Stimulated activated CD8-positive, alpha-beta memory T cell treated with anti-CD3 and anti-CD28 coated beads, Interleukin-15, amount 100 ng/mL, for 4 hours (primary cell): ENCODE results near the gene PPP6R1.
"Not testable (repeated sequence)": the region's sequence is repeated elsewhere in the genome, so short reads cannot be mapped to it uniquely, and the experiment has no call there.

Source experiments
- DNase-seq, 2 donors: peaks; one replicate each; pipeline ENCODE4 v3.0.0-alpha.2; 2020; ENCODE audit warnings: low read depth in 2 of 2

Gene PPP6R1

GRCh38 chr19:55241935-55242464, 16.8 kb downstream of the PPP6R1 start:
- DNase-seq: no peak

GRCh38 chr19:55241143-55241934, 17.5 kb downstream of the PPP6R1 start:
- DNase-seq: no peak

- DNase-seq: no peak
Observed at GRCh38 chr19:55240713-55241020, 18.1 kb downstream of the PPP6R1 start.

GRCh38 chr19:55239004-55239403, 19.8 kb downstream of the PPP6R1 start:
- DNase-seq: no peak

GRCh38 chr19:55238030-55238429, 20.8 kb downstream of the PPP6R1 start:
- DNase-seq: no peak

- no peak for DNase-seq
Observed at GRCh38 chr19:55232986-55233385, 25.8 kb downstream of the PPP6R1 start.

- DNase-seq: no peak
Observed at GRCh38 chr19:55232286-55232602, 26.6 kb downstream of the PPP6R1 start.

- DNase-seq: no peak
Observed at GRCh38 chr19:55231391-55232285, 27.2 kb downstream of the PPP6R1 start.

GRCh38 chr19:55230780-55231179, 28.0 kb downstream of the PPP6R1 start:
- DNase-seq: no peak

- DNase-seq: no peak
Observed at GRCh38 chr19:55230329-55230728, 28.5 kb downstream of the PPP6R1 start.

- DNase-seq: no peak
Observed at GRCh38 chr19:55229789-55230182, 29.0 kb downstream of the PPP6R1 start.

- DNase-seq: no peak
Observed at GRCh38 chr19:55229145-55229788, 29.6 kb downstream of the PPP6R1 start.

- DNase-seq: no peak
Observed at GRCh38 chr19:55228403-55229031, 30.3 kb downstream of the PPP6R1 start, which contains the start of gene TMEM86B. Gene TMEM86B, minus strand, starts transcription at chr19:55228763. Its CDS starts 22 bp downstream, at chr19:55228741.

GRCh38 chr19:55228015-55228391, 30.8 kb downstream of the PPP6R1 start:
- DNase-seq: no peak

- DNase-seq: no peak
Observed at GRCh38 chr19:55227241-55228014, 31.4 kb downstream of the PPP6R1 start.

- no peak for DNase-seq
Observed at GRCh38 chr19:55226788-55227187, 32.0 kb downstream of the PPP6R1 start.

- DNase-seq: no peak
Observed at GRCh38 chr19:55226273-55226672, 32.5 kb downstream of the PPP6R1 start.

- no peak for DNase-seq
Observed at GRCh38 chr19:55225415-55225958, 33.3 kb downstream of the PPP6R1 start.

- DNase-seq: not testable (repeated sequence)
Observed at GRCh38 chr19:55224679-55225414, 34.0 kb downstream of the PPP6R1 start.

- no peak for DNase-seq
Observed at GRCh38 chr19:55224038-55224665, 34.7 kb downstream of the PPP6R1 start.
